Activated CD8-positive, alpha-beta T cell treated with anti-CD3 and anti-CD28 coated beads for 36 hours (primary cell): ENCODE data around the gene KRT37. TPM values are rescaled to one million over a fixed set of nuclear protein-coding genes. Genes with fewer than 3 reads are reported as not detected.

Experiments
- ATAC-seq: fragments of 200-7000 bp; cut with Tn5 transposase; one replicate; pipeline ENCODE4 v1.10.0; 2021; ENCODE audit warnings: mild to moderate bottlenecking, moderate library complexity
- CTCF ChIA-PET: fragments of 350-600 bp; sonication (Branson Sonifier 250); formaldehyde crosslinking; loops from one replicate; lab custom pipeline; 2021; ENCODE audit warnings: antibody characterized with exemption; lab: Charles Lee
- POLR2A ChIA-PET: fragments of 350-600 bp; sonication (Branson Sonifier 250); formaldehyde crosslinking; loops from one replicate; lab custom pipeline; 2021; ENCODE audit warnings: antibody characterized with exemption; lab: Charles Lee
- DNase-seq: peaks from one replicate; pipeline ENCODE4 v3.0.0-alpha.2; 2020
- H3K27ac Mint-ChIP-seq: one replicate; pipeline ENCODE4 v1.8.0; 2021; ENCODE audit warnings: mild to moderate bottlenecking, mixed read lengths
- H3K27me3 Mint-ChIP-seq: one replicate; pipeline ENCODE4 v1.8.0; 2021; ENCODE audit warnings: mixed read lengths
- H3K36me3 Mint-ChIP-seq: one replicate; pipeline ENCODE4 v1.8.0; 2021; ENCODE audit warnings: low read depth, mixed read lengths
- H3K4me1 Mint-ChIP-seq: one replicate; pipeline ENCODE4 v1.8.0; 2021; ENCODE audit warnings: low read depth, mixed read lengths
- H3K4me3 Mint-ChIP-seq: one replicate; pipeline ENCODE4 v1.8.0; 2021; ENCODE audit warnings: mild to moderate bottlenecking, moderate library complexity, mixed read lengths
- H3K9me3 Mint-ChIP-seq: one replicate; pipeline ENCODE4 v1.8.0; 2021; ENCODE audit warnings: mixed read lengths
- intact Hi-C: fragments of 100-400 bp; cut with micrococcal nuclease; formaldehyde crosslinking; loops from one replicate; pipeline ENCODE4 v1.10.0; 2022
- total RNA-seq, 2 experiments: library from RNA; stranded (reverse); gene quantifications; one replicate each; pipeline ENCODE4 v1.2.3, GENCODE V29; 2021
- TF ChIP-seq, protein P1 (sequence below): fragments of 200-600 bp; IDR thresholded peaks from one replicate; pipeline ENCODE4 v1.8.0; 2022; ENCODE audit warnings: antibody characterized with exemption, mild to moderate bottlenecking

Gene KRT37
- total RNA-seq, 2 experiments from 2014 or later, result not detected

DNA sequence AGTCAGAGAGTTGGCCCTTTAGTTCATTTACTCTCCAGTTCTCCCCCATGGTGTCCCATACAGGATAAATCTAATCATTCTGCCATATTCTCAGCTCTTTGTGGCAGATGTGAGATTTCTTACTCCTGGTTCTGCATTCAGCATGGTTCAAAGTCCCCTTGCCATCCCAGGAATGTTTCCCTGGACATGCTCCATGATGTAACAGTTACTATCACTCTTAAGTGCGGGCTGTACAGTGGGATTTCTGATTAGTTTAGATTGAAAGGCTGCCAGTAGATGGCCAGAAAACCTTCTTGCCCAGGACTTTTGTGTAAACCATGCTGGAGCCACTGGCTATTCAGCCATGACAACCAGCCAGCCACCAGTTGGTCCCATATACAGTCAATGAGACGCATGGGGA lies 10.4 kb downstream of the KRT37 start:
- peaks cover 5% of the 10 kb centered on the region for H3K4me1 Mint-ChIP-seq
- H3K27me3 Mint-ChIP-seq, result no peaks in the 10 kb centered on the region
- intact Hi-C loops, result no loop called here
- no peaks in the 10 kb centered on the region for H3K36me3 Mint-ChIP-seq
- TF ChIP-seq, protein P1, sequence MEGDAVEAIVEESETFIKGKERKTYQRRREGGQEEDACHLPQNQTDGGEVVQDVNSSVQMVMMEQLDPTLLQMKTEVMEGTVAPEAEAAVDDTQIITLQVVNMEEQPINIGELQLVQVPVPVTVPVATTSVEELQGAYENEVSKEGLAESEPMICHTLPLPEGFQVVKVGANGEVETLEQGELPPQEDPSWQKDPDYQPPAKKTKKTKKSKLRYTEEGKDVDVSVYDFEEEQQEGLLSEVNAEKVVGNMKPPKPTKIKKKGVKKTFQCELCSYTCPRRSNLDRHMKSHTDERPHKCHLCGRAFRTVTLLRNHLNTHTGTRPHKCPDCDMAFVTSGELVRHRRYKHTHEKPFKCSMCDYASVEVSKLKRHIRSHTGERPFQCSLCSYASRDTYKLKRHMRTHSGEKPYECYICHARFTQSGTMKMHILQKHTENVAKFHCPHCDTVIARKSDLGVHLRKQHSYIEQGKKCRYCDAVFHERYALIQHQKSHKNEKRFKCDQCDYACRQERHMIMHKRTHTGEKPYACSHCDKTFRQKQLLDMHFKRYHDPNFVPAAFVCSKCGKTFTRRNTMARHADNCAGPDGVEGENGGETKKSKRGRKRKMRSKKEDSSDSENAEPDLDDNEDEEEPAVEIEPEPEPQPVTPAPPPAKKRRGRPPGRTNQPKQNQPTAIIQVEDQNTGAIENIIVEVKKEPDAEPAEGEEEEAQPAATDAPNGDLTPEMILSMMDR, result no peak
- no peaks in the 10 kb centered on the region for H3K9me3 Mint-ChIP-seq
- H3K27ac Mint-ChIP-seq, result no peak overlapping the region
- no peak for ATAC-seq
- ChIA-PET CTCF (interaction anchor here (1.0 kb wide), 1 partner anchor 11 kb away, joined by 3 read pairs; no protein-coding TSS in a partner anchor), POLR2A (no interaction called here)
- no peak for DNase-seq
- no peak overlapping the region for H3K4me3 Mint-ChIP-seq

DNA sequence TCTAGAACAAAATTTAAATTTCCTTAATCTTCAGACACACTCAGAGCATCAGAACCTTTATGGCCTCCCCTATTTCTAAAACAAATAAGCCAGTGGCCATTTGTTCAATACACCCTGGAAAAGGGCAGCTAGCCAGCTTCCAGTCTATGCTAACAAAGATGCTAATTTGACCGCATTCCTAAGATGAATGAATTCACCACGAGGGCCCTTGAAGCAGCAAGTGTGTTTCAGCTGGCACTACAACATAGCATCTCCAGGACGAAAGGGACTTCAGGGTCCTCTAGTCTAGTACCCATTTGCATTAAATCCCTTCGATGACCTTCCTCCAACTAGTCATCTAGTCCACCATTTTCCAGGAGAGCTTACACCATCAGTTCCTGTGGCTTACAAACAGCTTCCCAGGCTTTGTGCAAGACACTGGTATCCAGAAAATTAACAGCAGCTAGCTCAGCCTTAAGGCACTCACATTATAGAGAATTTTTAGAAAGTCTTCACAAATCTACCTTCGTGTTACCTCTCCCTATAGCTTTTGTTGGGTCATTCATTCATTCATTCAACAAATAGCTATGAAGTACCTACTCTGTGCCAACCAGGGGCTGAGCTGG lies 10.9 kb downstream of the KRT37 start:
- Mint-ChIP-seq H3K36me3 (no peaks in the 10 kb centered on the region), H3K27ac (no peak overlapping the region), H3K9me3 (no peaks in the 10 kb centered on the region), H3K27me3 (no peaks in the 10 kb centered on the region), H3K4me3 (no peak overlapping the region), H3K4me1 (peaks cover 9% of the 10 kb centered on the region)
- no peak for ATAC-seq
- DNase-seq, result no peak
- intact Hi-C loops, result no loop called here
- ChIA-PET POLR2A (no interaction called here), CTCF (interaction anchor here (1.0 kb wide), 1 partner anchor 10 kb away, joined by 3 read pairs; no protein-coding TSS in a partner anchor)
- TF ChIP-seq, protein P1, result no peak

DNA sequence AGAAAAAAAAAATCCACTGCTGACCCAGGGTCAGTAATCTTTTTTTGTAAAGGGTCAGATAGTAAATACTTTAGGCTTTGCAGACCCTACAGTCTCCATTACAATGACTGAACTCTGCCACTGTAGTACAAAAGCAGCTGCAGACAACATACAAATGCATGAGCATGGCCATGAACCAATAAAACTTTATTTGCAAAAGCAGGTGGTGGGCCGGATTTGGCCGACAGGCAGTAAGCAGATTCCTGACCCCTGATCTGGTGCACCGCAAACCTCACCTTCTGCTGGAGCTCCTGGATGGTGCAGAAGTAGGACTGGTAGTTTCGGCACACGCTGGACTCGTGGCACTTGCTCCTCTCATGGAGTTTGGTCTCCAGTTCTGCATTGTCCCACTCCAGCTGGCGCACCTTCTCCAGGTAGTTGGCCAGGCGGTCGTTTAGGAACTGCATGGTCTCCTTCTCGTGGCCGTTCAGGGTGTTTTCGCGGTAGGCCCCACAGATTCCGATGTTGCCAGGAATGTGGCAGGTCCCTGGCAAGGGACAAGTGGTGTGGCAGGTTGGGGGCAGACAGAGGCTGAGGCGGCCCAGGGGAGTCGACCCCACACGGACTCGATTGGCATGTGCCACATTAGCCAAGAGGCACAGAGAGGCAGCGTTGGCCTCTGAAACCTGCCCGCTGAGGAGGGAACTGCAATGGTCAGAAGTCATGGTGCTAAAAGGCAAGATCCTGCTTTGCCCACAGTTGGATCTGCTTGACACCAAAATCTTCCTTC lies 13.1 kb downstream of the KRT37 start:
- H3K9me3 Mint-ChIP-seq, result no peaks in the 10 kb centered on the region

DNA sequence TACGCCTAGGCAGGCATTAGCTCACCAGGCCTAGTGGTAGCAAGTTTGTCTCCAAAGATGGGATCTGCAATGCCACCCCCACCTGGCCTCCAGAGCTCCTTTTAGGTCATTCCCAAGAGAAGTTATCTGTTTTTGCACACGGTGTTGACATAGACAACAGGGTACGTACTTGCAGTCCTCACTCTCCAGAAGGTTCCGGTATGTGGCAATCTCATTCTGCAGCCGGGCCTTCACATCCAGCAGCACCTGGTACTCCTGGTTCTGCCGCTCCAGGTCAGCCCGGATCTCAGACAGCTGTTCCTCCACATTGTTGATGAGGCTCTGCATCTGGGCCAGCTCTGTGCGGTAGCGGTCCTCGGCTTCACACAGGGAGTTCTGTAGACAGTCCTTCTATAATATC lies 17.2 kb downstream of the KRT37 start:
- ATAC-seq (no peak), DNase-seq (no peak)
- peaks cover 37% of the 10 kb centered on the region for H3K4me1 Mint-ChIP-seq
- H3K36me3 Mint-ChIP-seq, result no peaks in the 10 kb centered on the region
- H3K4me3 Mint-ChIP-seq, result no peak overlapping the region
- TF ChIP-seq, protein P1, result no peak
- intact Hi-C loops, result no loop called here
- H3K27ac Mint-ChIP-seq, result no peak overlapping the region
- H3K9me3 Mint-ChIP-seq, result no peaks in the 10 kb centered on the region
- H3K27me3 Mint-ChIP-seq, result no peaks in the 10 kb centered on the region
- ChIA-PET CTCF (no interaction called here), POLR2A (no interaction called here)

More for the DNA sequence above, 13.1 kb downstream of the KRT37 start:
- no peak for DNase-seq
- no peaks in the 10 kb centered on the region for H3K27me3 Mint-ChIP-seq
- POLR2A ChIA-PET, result no interaction called here
- TF ChIP-seq, protein P1, result no peak
- CTCF ChIA-PET, result interaction anchor here (0.7 to 1.6 kb wide), 3 partner anchors 40 to 137 kb away, joined by 3 read pairs; no protein-coding TSS in a partner anchor
- no peak overlapping the region for H3K4me3 Mint-ChIP-seq
- peaks cover 9% of the 10 kb centered on the region for H3K4me1 Mint-ChIP-seq
- ATAC-seq, result no peak
- intact Hi-C loops, result no loop called here
- no peak overlapping the region for H3K27ac Mint-ChIP-seq
- no peaks in the 10 kb centered on the region for H3K36me3 Mint-ChIP-seq

DNA sequence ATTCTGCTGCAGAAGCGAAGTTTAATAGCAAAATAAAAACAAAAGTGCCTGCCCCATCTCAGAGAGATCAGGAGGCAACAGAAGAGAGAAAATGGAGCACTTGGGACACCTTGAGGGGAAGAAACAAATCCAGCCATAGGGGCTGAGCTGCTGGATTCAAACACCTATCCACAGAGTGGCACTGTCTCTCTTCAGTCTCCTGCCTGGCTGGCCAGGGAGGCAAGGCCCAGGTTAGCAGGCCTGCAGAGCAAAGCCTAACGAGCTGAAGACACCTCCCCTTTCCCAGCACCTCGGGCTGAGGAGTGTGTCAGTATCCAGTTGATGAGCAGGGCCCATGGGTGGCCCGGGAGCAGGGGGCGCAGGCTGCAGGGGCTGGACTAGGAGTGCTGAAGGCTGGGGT lies 18.2 kb downstream of the KRT37 start:
- ChIA-PET CTCF (interaction anchor here (3.6 kb wide), 1 partner anchor 143 kb away, joined by 18 read pairs; no protein-coding TSS in a partner anchor), POLR2A (no interaction called here)
- Mint-ChIP-seq H3K9me3 (no peaks in the 10 kb centered on the region), H3K36me3 (no peaks in the 10 kb centered on the region), H3K27me3 (no peaks in the 10 kb centered on the region), H3K4me1 (peaks cover 40% of the 10 kb centered on the region), H3K4me3 (no peak overlapping the region), H3K27ac (no peak overlapping the region)
- intact Hi-C loops, result no loop called here
- TF ChIP-seq, protein P1, result no peak
- DNase-seq (no peak), ATAC-seq (no peak)
